GM20431 (cell line): Measurements from ENCODE around the gene LRP5.
"Not testable (repeated sequence)": the region's sequence is repeated elsewhere in the genome, so short reads cannot be mapped to it uniquely, and the experiment has no call there.

Experiments used
- in situ Hi-C: fragments of 300-500 bp; cut with MseI, MboI; formaldehyde crosslinking; loops from one replicate; pipeline ENCODE4 v1.15.0; 2020; ENCODE audit warnings: low sequenced_read_pairs; ENCODE audit not compliant: unreplicated experiment

The LRP5 gene

GRCh38 chr11:68279676-68280075, 32.7 kb upstream of the LRP5 start:
- in situ Hi-C loops = no loop called here

- in situ Hi-C loops = no loop called here
Observed at GRCh38 chr11:68282141-68282860, 30.1 kb upstream of the LRP5 start.

- in situ Hi-C loops = no loop called here
Observed at GRCh38 chr11:68282861-68283230, 29.5 kb upstream of the LRP5 start.

- in situ Hi-C loops = not testable (repeated sequence)
Observed at GRCh38 chr11:68284588-68284987, 27.8 kb upstream of the LRP5 start.

GRCh38 chr11:68287419-68287818, 25.0 kb upstream of the LRP5 start:
- in situ Hi-C loops = no loop called here

GRCh38 chr11:68289456-68289855, 22.9 kb upstream of the LRP5 start:
- in situ Hi-C loops = no loop called here

- in situ Hi-C loops = no loop called here
Observed at GRCh38 chr11:68293708-68294107, 18.7 kb upstream of the LRP5 start.

GRCh38 chr11:68295271-68295670, 17.1 kb upstream of the LRP5 start:
- in situ Hi-C loops = loop anchor here (5.0 kb wide), 1 partner anchor 38 kb away; no protein-coding TSS in a partner anchor

GRCh38 chr11:68295940-68296339, 16.5 kb upstream of the LRP5 start:
- in situ Hi-C loops = loop anchor here (5.0 kb wide), 1 partner anchor 39 kb away; no protein-coding TSS in a partner anchor

GRCh38 chr11:68296344-68297051, 15.9 kb upstream of the LRP5 start:
- in situ Hi-C loops = loop anchor here (5.0 kb wide), 1 partner anchor 39 kb away; no protein-coding TSS in a partner anchor

- in situ Hi-C loops = loop anchor here (5.0 kb wide), 1 partner anchor 40 kb away; no protein-coding TSS in a partner anchor
Observed at GRCh38 chr11:68297052-68297378, 15.4 kb upstream of the LRP5 start.

GRCh38 chr11:68297494-68297811, 14.9 kb upstream of the LRP5 start:
- in situ Hi-C loops = loop anchor here (5.0 kb wide), 1 partner anchor 40 kb away; no protein-coding TSS in a partner anchor

- in situ Hi-C loops = loop anchor here (5.0 kb wide), 1 partner anchor 41 kb away; no protein-coding TSS in a partner anchor
Observed at GRCh38 chr11:68297812-68298658, 14.4 kb upstream of the LRP5 start.

- in situ Hi-C loops = loop anchor here (5.0 kb wide), 1 partner anchor 42 kb away; no protein-coding TSS in a partner anchor
Observed at GRCh38 chr11:68298659-68299516, 13.5 kb upstream of the LRP5 start.

- in situ Hi-C loops = loop anchor here (5.0 kb wide), 1 partner anchor 42 kb away; no protein-coding TSS in a partner anchor
Observed at GRCh38 chr11:68299517-68299879, 12.9 kb upstream of the LRP5 start.

GRCh38 chr11:68300076-68300830, 12.1 kb upstream of the LRP5 start:
- in situ Hi-C loops = no loop called here

GRCh38 chr11:68302256-68302655, 10.1 kb upstream of the LRP5 start:
- in situ Hi-C loops = no loop called here

- in situ Hi-C loops = no loop called here
Observed at GRCh38 chr11:68302670-68303069, 9.7 kb upstream of the LRP5 start.

GRCh38 chr11:68303083-68303482, 9.3 kb upstream of the LRP5 start:
- in situ Hi-C loops = no loop called here
